Panc1 (cell line): ENCODE results near the gene BLOC1S2. TPM values are rescaled to one million over a fixed set of nuclear protein-coding genes. Genes with fewer than 3 reads are reported as not detected.
"Not testable (repeated sequence)": the region's sequence is repeated elsewhere in the genome, so short reads cannot be mapped to it uniquely, and the experiment has no call there.

Source experiments
- ATAC-seq: fragments of 200-7000 bp; cut with Tn5 transposase; 2 replicates; pipeline ENCODE4 v1.9.1; 2020; ENCODE audit warnings: mild to moderate bottlenecking, moderate library complexity
- BruUV-seq: library from RNA; stranded (reverse); fragments of 400-500 nt; replicated peaks from 2 replicates; lab custom pipeline; 2021; lab: Mats Ljungman, UMichigan
- CTCF ChIA-PET: fragments of 300-600 bp; sonication (Branson Sonifier 250); formaldehyde crosslinking; loops from one replicate; lab custom pipeline; 2022; ENCODE audit warnings: antibody characterized with exemption; lab: Charles Lee
- POLR2A ChIA-PET: fragments of 300-600 bp; sonication (Branson Sonifier 250); formaldehyde crosslinking; loops from one replicate; lab custom pipeline; 2022; ENCODE audit warnings: antibody characterized with exemption; lab: Charles Lee
- DNase-seq: peaks from one replicate; pipeline ENCODE4 v3.0.0-alpha.2; 2010; ENCODE audit warnings: low read depth, low spot score
- H3K27ac ChIP-seq: 2 replicates; pipeline ENCODE4 v1.5.1; 2011; ENCODE audit warnings: mild to moderate bottlenecking, low read length, inconsistent platforms
- H3K27me3 ChIP-seq: fragments of 200-500 bp; sonication (Bioruptor generic); 2 replicates; pipeline ENCODE4 v1.6.0; 2014; ENCODE audit warnings: low read length, inconsistent platforms; ENCODE audit not compliant: control insufficient read depth, insufficient read depth
- H3K36me3 ChIP-seq: fragments of 200-500 bp; sonication (Bioruptor generic); 2 replicates; pipeline ENCODE4 v1.5.1; 2014; ENCODE audit warnings: inconsistent platforms, mild to moderate bottlenecking, low read length, moderate library complexity; ENCODE audit not compliant: control insufficient read depth, insufficient read depth
- H3K4me1 ChIP-seq: 2 replicates; pipeline ENCODE4 v1.5.1; 2011; ENCODE audit warnings: inconsistent platforms, mild to moderate bottlenecking, low read length, moderate library complexity; ENCODE audit not compliant: control insufficient read depth, insufficient read depth
- H3K4me3 ChIP-seq, 2 experiments: 2 replicates each; pipeline ENCODE4 v1.5.1; 2011 to 2012; ENCODE audit warnings: low read depth in 2 of 2, low read length in 2 of 2, mild to moderate bottlenecking in 2 of 2, inconsistent platforms in 1 of 2, moderate library complexity in 1 of 2
- H3K9me3 ChIP-seq: fragments of 200-500 bp; sonication (Bioruptor generic); 2 replicates; pipeline ENCODE4 v1.5.1; 2014; ENCODE audit warnings: low read depth, mild to moderate bottlenecking, inconsistent platforms, low read length, moderate library complexity; ENCODE audit not compliant: control insufficient read depth, insufficient read depth
- CTCF ChIP-seq: fragments of 450-650 bp; IDR thresholded peaks from 2 replicates; pipeline ENCODE4 v1.5.1; 2017; ENCODE audit warnings: mild to moderate bottlenecking
- POLR2AphosphoS5 ChIP-seq: IDR thresholded peaks from 2 replicates; pipeline ENCODE4 v1.6.1; 2012; ENCODE audit warnings: mild to moderate bottlenecking, low read depth, low read length, moderate library complexity
- REST ChIP-seq, 2 experiments: IDR thresholded peaks; 2 replicates each; pipeline ENCODE4 v1.6.1; 2011 to 2012; ENCODE audit warnings: low read depth in 2 of 2, control low read depth in 1 of 2, low read length in 1 of 2, mild to moderate bottlenecking in 1 of 2, moderate library complexity in 1 of 2; ENCODE audit not compliant: insufficient read depth in 1 of 2
- SIN3A ChIP-seq: IDR thresholded peaks from 2 replicates; pipeline ENCODE4 v1.6.1; 2012; ENCODE audit warnings: low read depth, mild to moderate bottlenecking, low read length, moderate library complexity, borderline replicate concordance; ENCODE audit not compliant: insufficient read depth
- TCF7L2 ChIP-seq: IDR thresholded peaks from 2 replicates; pipeline ENCODE4 v1.6.1; 2011; ENCODE audit warnings: mild to moderate bottlenecking, low read depth, low read length, inconsistent platforms
- in situ Hi-C: cut with HindIII; loops from 2 replicates; pipeline ENCODE4 v1.10.0; 2016; ENCODE audit warnings: low sequenced_read_pairs, low pct_unique_long_range_greater_than_20kb
- intact Hi-C: fragments of 100-400 bp; cut with micrococcal nuclease; formaldehyde crosslinking; loops from one replicate; pipeline ENCODE4 v1.10.0; 2022; ENCODE audit not compliant: unreplicated experiment
- total RNA-seq: library from RNA; stranded (reverse); gene quantifications from one replicate; pipeline ENCODE4 v1.2.1, GENCODE V29; 2021; ENCODE audit not compliant: unreplicated experiment

Gene BLOC1S2
- total RNA-seq, 1 experiment from 2014 or later: 39.3 TPM

- CTCF ChIA-PET, ATAC-seq, H3K9me3 ChIP-seq, H3K36me3 ChIP-seq, H3K27ac ChIP-seq, H3K4me3 ChIP-seq, POLR2A ChIA-PET, DNase-seq, H3K4me1 ChIP-seq, BruUV-seq, in situ Hi-C loops: not testable (repeated sequence)
- intact Hi-C loops: loop anchor here (10.0 kb wide), 1 partner anchor 134 kb away; no protein-coding TSS in a partner anchor
- peaks cover 12% of the 10 kb centered on the region; the same call in 1 of the 2 replicates for H3K27me3 ChIP-seq
Observed at GRCh38 chr10:100301123-100301522, 14.6 kb upstream of the BLOC1S2 start.

GRCh38 chr10:100297242-100297641, 10.8 kb upstream of the BLOC1S2 start:
- Histone ChIP-seq H3K9me3 (no peaks in the 10 kb centered on the region), H3K4me1 (no peaks in the 10 kb centered on the region), H3K27ac (no peak overlapping the region), H3K36me3 (no peaks in the 10 kb centered on the region), H3K4me3 (no peak overlapping the region), H3K27me3 (0 out of 2 replicates have a peak, but pooled peaks cover 4% of the 10 kb centered on the region)
- BruUV-seq: no TSS peak
- no peak for TF ChIP-seq REST (IDR thresholded peaks at IDR 0.05; ENCODE audit: insufficient read depth in 1 of 2, low read depth in 2 of 2, low read length in 1 of 2)
- no peak for TF ChIP-seq SIN3A
- TF ChIP-seq TCF7L2: no peak
- no peak for TF ChIP-seq CTCF
- TF ChIP-seq POLR2AphosphoS5: no peak
- in situ Hi-C loops: no loop called here
- ATAC-seq: no peak
- DNase-seq: no peak
- CTCF ChIA-PET: interaction anchor here (0.6 kb wide), 1 partner anchor 131 kb away, joined by 5 read pairs; no protein-coding TSS in a partner anchor
- POLR2A ChIA-PET: interaction anchor here (0.6 kb wide), 1 partner anchor 9 kb away, joined by 3 read pairs; no protein-coding TSS in a partner anchor
- intact Hi-C loops: no loop called here

- Histone ChIP-seq H3K27me3 (peaks cover 10% of the 10 kb centered on the region), H3K4me1 (no peaks in the 10 kb centered on the region), H3K4me3 (no peak overlapping the region), H3K27ac (no peak overlapping the region), H3K9me3 (no peaks in the 10 kb centered on the region), H3K36me3 (no peaks in the 10 kb centered on the region)
- intact Hi-C loops (no loop called here), in situ Hi-C loops (no loop called here)
- ChIA-PET CTCF (no interaction called here), POLR2A (no interaction called here)
- no peak for ATAC-seq
- no peak for TF ChIP-seq TCF7L2
- TF ChIP-seq SIN3A: no peak
- TF ChIP-seq POLR2AphosphoS5: no peak
- BruUV-seq: no TSS peak
- no peak for DNase-seq
Observed at GRCh38 chr10:100293066-100293465, 6.6 kb upstream of the BLOC1S2 start.

GRCh38 chr10:100292300-100292699, 5.8 kb upstream of the BLOC1S2 start:
- ATAC-seq, CTCF ChIA-PET, H3K9me3 ChIP-seq, in situ Hi-C loops, H3K36me3 ChIP-seq, intact Hi-C loops, H3K4me1 ChIP-seq, H3K27ac ChIP-seq, DNase-seq, BruUV-seq, POLR2A ChIA-PET, H3K4me3 ChIP-seq: not testable (repeated sequence)
- H3K27me3 ChIP-seq: peaks cover 10% of the 10 kb centered on the region
